K562 (cell line): ENCODE data around the gene SLC39A11.

Experiments used
- CTCF ChIP-seq, 3 experiments: IDR thresholded peaks in 2 of 3; conservative IDR thresholded peaks in 1 of 3; 2 replicates each; pipeline ENCODE4 v1.5.1; 2011 to 2012; ENCODE audit warnings: low read length in 3 of 3, mild to moderate bottlenecking in 3 of 3, control low read depth in 2 of 3, improper control_type of control experiment in 1 of 3, inconsistent platforms in 1 of 3, low read depth in 1 of 3, mixed read lengths in 1 of 3, moderate library complexity in 1 of 3; ENCODE audit not compliant: insufficient read depth in 2 of 3
- FOSL1 ChIP-seq: fragments of 200-800 bp; sonication (Bioruptor generic); conservative IDR thresholded peaks from 2 replicates; pipeline ENCODE4 v1.6.1; 2016; ENCODE audit warnings: missing genetic modification characterization, missing compliant biosample characterization
- FOXP1 ChIP-seq: sonication (generic); formaldehyde crosslinking; IDR thresholded peaks from 2 replicates; pipeline ENCODE4 v1.8.0; 2022; ENCODE audit warnings: mild to moderate bottlenecking, missing genetic modification reagents
- HCFC1 ChIP-seq: IDR thresholded peaks from 2 replicates; pipeline ENCODE4 v1.6.1; 2012; ENCODE audit warnings: low read depth, low read length, improper control_type of control experiment
- POLR2A ChIP-seq: fragments of 450-650 bp; conservative IDR thresholded peaks from 2 replicates; pipeline ENCODE4 v1.6.1; 2016
- RB1 ChIP-seq: fragments of 450-650 bp; IDR thresholded peaks from 2 replicates; pipeline ENCODE4 v1.6.1; 2017; ENCODE audit warnings: low read depth, mild to moderate bottlenecking
- SIRT6 ChIP-seq: IDR thresholded peaks from one replicate; pipeline ENCODE4 v1.6.1; 2012; ENCODE audit warnings: low read depth, mild to moderate bottlenecking, control low read depth, inconsistent platforms, low read length, moderate library complexity
- ZNF280B ChIP-seq: fragments of 250-450 bp; sonication (Bioruptor Pico); IDR thresholded peaks from 2 replicates; pipeline ENCODE4 v1.5.1; 2021; ENCODE audit warnings: mild to moderate bottlenecking

GRCh38 chr17:72693956-72694355 lies 398.5 kb downstream of the SLC39A11 start:
- TF ChIP-seq RB1 (no peak), CTCF (IDR thresholded peaks at IDR 0.05 in 2 of 3, conservative IDR thresholded peaks at IDR 0.05 in 1 of 3; ENCODE audit: insufficient read depth in 2 of 3, low read depth in 1 of 3, low read length in 3 of 3) (no peak), HCFC1 (no peak), ZNF280B (no peak), FOSL1 (no peak), SIRT6 (no peak), FOXP1 (CRISPR knock-in tag) (no peak), POLR2A (no peak)
